ENCODE data around the gene RERG. TPM values are rescaled to one million over a fixed set of nuclear protein-coding genes. Genes with fewer than 3 reads are reported as not detected.

RERG gene
- total RNA-seq, 2 donors from 2014 or later: 0.84 to 5.3 TPM

- DNase-seq: no peak
- Histone ChIP-seq H3K27me3 (no peaks in the 10 kb centered on the region), H3K36me3 (no peaks in the 10 kb centered on the region), H3K4me3 (no peak overlapping the region), H3K9ac (ENCODE audit: low read depth in 2 of 2, low read length in 2 of 2) (no peak overlapping the region), H3K9me3 (no peaks in the 10 kb centered on the region), H3K4me1 (no peaks in the 10 kb centered on the region), H3K27ac (no peak overlapping the region)
- TF ChIP-seq, protein P1, sequence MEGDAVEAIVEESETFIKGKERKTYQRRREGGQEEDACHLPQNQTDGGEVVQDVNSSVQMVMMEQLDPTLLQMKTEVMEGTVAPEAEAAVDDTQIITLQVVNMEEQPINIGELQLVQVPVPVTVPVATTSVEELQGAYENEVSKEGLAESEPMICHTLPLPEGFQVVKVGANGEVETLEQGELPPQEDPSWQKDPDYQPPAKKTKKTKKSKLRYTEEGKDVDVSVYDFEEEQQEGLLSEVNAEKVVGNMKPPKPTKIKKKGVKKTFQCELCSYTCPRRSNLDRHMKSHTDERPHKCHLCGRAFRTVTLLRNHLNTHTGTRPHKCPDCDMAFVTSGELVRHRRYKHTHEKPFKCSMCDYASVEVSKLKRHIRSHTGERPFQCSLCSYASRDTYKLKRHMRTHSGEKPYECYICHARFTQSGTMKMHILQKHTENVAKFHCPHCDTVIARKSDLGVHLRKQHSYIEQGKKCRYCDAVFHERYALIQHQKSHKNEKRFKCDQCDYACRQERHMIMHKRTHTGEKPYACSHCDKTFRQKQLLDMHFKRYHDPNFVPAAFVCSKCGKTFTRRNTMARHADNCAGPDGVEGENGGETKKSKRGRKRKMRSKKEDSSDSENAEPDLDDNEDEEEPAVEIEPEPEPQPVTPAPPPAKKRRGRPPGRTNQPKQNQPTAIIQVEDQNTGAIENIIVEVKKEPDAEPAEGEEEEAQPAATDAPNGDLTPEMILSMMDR (IDR thresholded peaks at IDR 0.05): no peak
- intact Hi-C loops (cut with DNase I): no loop called here
Observed at GRCh38 chr12:15122344-15122743, 98.9 kb downstream of the RERG start.

GRCh38 chr12:15118955-15119354 is 102.3 kb downstream of the RERG start:
- no peak for DNase-seq
- no peaks in the 10 kb centered on the region for H3K4me1 ChIP-seq
- TF ChIP-seq, protein P1 (IDR thresholded peaks at IDR 0.05): no peak
- no peaks in the 10 kb centered on the region for H3K36me3 ChIP-seq
- no peaks in the 10 kb centered on the region for H3K27me3 ChIP-seq
- H3K9ac ChIP-seq (ENCODE audit: low read depth in 2 of 2, low read length in 2 of 2): no peak overlapping the region
- no peak overlapping the region for H3K27ac ChIP-seq
- no peak overlapping the region for H3K4me3 ChIP-seq
- intact Hi-C loops (cut with DNase I): no loop called here
- no peaks in the 10 kb centered on the region for H3K9me3 ChIP-seq

- no peak overlapping the region for H3K27ac ChIP-seq
- H3K9me3 ChIP-seq: no peaks in the 10 kb centered on the region
Observed at GRCh38 chr12:15116983-15117382, 104.2 kb downstream of the RERG start.

GRCh38 chr12:15116086-15116485 is 105.1 kb downstream of the RERG start:
- TF ChIP-seq, protein P1 (IDR thresholded peaks at IDR 0.05): no peak
- no peak overlapping the region for H3K27ac ChIP-seq
- no peaks in the 10 kb centered on the region for H3K27me3 ChIP-seq
- H3K9ac ChIP-seq (ENCODE audit: low read depth in 2 of 2, low read length in 2 of 2): no peak overlapping the region
- H3K4me3 ChIP-seq: no peak overlapping the region
- H3K4me1 ChIP-seq: no peaks in the 10 kb centered on the region
- H3K36me3 ChIP-seq: no peaks in the 10 kb centered on the region
- DNase-seq: no peak
- intact Hi-C loops (cut with DNase I): no loop called here
- no peaks in the 10 kb centered on the region for H3K9me3 ChIP-seq

More at GRCh38 chr12:15116983-15117382, 104.2 kb downstream of the RERG start:
- H3K36me3 ChIP-seq: no peaks in the 10 kb centered on the region
- intact Hi-C loops (cut with DNase I): no loop called here
- no peak overlapping the region for H3K4me3 ChIP-seq
- no peak overlapping the region for H3K9ac ChIP-seq (ENCODE audit: low read depth in 2 of 2, low read length in 2 of 2)
- TF ChIP-seq, protein P1 (IDR thresholded peaks at IDR 0.05): no peak
- H3K27me3 ChIP-seq: no peaks in the 10 kb centered on the region
- no peaks in the 10 kb centered on the region for H3K4me1 ChIP-seq
- no peak for DNase-seq

GRCh38 chr12:15115434-15115833 is 105.8 kb downstream of the RERG start:
- Histone ChIP-seq H3K4me3 (no peak overlapping the region), H3K4me1 (no peaks in the 10 kb centered on the region)
- TF ChIP-seq, protein P1 (IDR thresholded peaks at IDR 0.05): no peak

More at GRCh38 chr12:15115434-15115833, 105.8 kb downstream of the RERG start:
- no peak for DNase-seq
- Histone ChIP-seq H3K27me3 (no peaks in the 10 kb centered on the region), H3K9ac (ENCODE audit: low read depth in 2 of 2, low read length in 2 of 2) (no peak overlapping the region), H3K27ac (no peak overlapping the region), H3K9me3 (no peaks in the 10 kb centered on the region), H3K36me3 (no peaks in the 10 kb centered on the region)
- intact Hi-C loops (cut with DNase I): no loop called here
